ENCODE results near the gene APBA2. TPM values are rescaled to one million over a fixed set of nuclear protein-coding genes. Genes with fewer than 3 reads are reported as not detected.

APBA2 gene
- total RNA-seq, 2 donors from 2014 or later: 0.77 to 1.0 TPM

DNA sequence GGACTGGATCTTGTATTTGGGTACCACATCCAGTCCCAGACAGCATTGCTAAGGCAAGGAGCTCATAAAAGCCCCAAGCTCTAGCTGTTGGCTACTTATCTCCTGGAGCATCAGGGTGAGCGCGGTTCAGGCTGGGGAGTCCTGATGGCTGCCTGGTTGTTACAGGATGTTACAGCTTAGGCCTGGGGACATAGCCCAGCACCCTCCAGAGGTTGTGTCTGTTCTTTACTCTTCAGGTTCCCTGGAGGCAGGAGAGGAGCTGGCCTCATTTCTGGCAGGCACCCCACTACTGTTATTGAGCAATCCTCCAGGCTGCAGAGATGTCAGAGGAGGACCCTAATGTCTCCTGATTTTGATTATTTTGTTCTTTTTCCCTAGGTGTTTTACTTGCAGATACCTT lies 26.6 kb downstream of the APBA2 start:
- H3K4me1 ChIP-seq: no peaks in the 10 kb centered on the region
- no peak overlapping the region for H3K27ac ChIP-seq
- H3K4me3 ChIP-seq: no peak overlapping the region
- intact Hi-C loops (cut with DNase I): no loop called here
- H3K9me3 ChIP-seq: no peaks in the 10 kb centered on the region
- H3K27me3 ChIP-seq: no peaks in the 10 kb centered on the region
- no peaks in the 10 kb centered on the region for H3K36me3 ChIP-seq
- no peak for DNase-seq
- no peak overlapping the region for H3K9ac ChIP-seq (ENCODE audit: low read depth in 2 of 2, low read length in 2 of 2)
- TF ChIP-seq, protein P1, sequence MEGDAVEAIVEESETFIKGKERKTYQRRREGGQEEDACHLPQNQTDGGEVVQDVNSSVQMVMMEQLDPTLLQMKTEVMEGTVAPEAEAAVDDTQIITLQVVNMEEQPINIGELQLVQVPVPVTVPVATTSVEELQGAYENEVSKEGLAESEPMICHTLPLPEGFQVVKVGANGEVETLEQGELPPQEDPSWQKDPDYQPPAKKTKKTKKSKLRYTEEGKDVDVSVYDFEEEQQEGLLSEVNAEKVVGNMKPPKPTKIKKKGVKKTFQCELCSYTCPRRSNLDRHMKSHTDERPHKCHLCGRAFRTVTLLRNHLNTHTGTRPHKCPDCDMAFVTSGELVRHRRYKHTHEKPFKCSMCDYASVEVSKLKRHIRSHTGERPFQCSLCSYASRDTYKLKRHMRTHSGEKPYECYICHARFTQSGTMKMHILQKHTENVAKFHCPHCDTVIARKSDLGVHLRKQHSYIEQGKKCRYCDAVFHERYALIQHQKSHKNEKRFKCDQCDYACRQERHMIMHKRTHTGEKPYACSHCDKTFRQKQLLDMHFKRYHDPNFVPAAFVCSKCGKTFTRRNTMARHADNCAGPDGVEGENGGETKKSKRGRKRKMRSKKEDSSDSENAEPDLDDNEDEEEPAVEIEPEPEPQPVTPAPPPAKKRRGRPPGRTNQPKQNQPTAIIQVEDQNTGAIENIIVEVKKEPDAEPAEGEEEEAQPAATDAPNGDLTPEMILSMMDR (IDR thresholded peaks at IDR 0.05): no peak

DNA sequence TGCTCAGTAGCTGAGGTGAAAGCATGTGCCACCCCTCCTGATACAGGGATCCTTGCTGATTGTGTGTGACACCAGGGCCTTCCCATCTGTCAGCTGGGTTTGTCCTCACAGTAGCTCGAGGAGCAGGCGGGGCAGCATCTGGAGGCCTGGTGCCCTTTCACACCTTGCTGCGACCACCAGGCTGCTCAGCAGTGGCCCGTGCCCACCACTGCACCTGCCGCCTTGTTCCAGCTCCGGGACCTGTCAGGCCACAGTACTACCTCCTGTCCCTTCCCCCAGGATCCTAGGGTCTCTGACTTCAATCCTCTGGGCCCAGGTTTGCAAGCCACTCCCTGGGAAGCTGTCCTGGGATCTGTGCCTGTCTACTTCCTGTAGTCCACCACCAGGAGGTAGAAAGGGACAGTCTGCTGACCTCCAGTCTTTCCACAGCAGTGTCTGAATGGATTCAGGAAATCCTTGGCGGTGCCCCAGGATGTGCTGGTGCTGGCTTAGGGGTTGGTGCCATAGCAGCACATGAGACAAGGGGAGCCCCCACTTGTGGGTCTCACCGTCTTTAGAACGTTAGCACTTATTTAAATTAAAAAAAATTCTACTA lies 27.5 kb downstream of the APBA2 start:
- Histone ChIP-seq H3K9me3 (no peaks in the 10 kb centered on the region), H3K4me3 (no peak overlapping the region), H3K27ac (no peak overlapping the region), H3K27me3 (no peaks in the 10 kb centered on the region), H3K4me1 (no peaks in the 10 kb centered on the region), H3K36me3 (no peaks in the 10 kb centered on the region), H3K9ac (ENCODE audit: low read depth in 2 of 2, low read length in 2 of 2) (no peak overlapping the region)
- intact Hi-C loops (cut with DNase I): no loop called here
- TF ChIP-seq, protein P1 (IDR thresholded peaks at IDR 0.05): no peak
- DNase-seq: no peak

DNA sequence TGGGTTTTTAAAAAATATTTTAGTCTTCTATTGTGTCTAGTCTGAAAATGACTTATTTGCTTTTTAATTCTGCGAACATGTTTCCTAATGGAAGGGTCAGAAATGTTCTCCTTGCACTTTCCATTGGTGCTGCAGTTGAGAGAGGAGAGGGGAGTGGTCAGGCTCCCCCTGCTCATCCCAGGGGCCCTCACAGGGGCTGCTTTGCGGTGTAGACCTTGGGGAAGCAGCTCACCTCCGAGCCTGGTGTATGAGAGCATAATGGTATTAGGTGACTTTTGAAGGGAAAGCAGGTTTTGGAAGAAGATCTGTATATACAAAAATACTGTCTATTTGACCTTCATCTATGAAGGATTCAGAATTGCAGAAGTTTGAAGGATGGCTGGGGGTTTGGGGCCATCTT lies 28.3 kb downstream of the APBA2 start:
- Histone ChIP-seq H3K9me3 (no peaks in the 10 kb centered on the region), H3K36me3 (no peaks in the 10 kb centered on the region), H3K9ac (ENCODE audit: low read depth in 2 of 2, low read length in 2 of 2) (no peak overlapping the region), H3K27ac (no peak overlapping the region), H3K4me3 (no peak overlapping the region), H3K4me1 (no peaks in the 10 kb centered on the region), H3K27me3 (no peaks in the 10 kb centered on the region)
- intact Hi-C loops (cut with DNase I): no loop called here
- TF ChIP-seq, protein P1 (IDR thresholded peaks at IDR 0.05): no peak
- DNase-seq: no peak

DNA sequence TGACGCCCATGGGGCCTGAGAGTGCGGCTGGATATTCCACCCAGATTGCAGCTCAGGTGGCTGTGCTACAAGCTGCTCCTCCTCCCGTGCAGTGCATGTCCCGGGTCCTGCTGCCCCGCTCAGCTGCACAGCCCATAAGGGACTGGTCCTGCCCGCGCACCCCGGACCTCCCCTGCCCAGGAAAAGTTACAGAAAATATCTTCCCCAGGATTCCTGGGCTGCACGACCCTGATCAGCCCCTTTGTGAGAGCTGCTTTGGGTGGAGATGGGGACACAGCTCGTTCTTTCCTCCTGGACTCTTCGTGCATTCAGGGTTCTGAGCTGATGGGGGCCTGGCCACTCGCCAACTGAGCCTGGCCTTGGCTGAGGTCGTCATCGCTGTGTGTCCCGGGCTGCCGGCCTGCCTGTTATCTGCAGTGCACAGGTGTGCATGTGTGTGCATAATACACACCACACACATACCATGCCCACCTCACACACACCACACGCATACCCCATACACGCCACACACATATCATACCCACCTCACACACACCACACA lies 28.8 kb downstream of the APBA2 start:
- Histone ChIP-seq H3K4me1 (no peaks in the 10 kb centered on the region), H3K36me3 (no peaks in the 10 kb centered on the region), H3K9me3 (no peaks in the 10 kb centered on the region), H3K27ac (no peak overlapping the region), H3K4me3 (no peak overlapping the region), H3K27me3 (no peaks in the 10 kb centered on the region), H3K9ac (ENCODE audit: low read depth in 2 of 2, low read length in 2 of 2) (no peak overlapping the region)
- TF ChIP-seq, protein P1 (IDR thresholded peaks at IDR 0.05): no peak
- DNase-seq: no peak
- intact Hi-C loops (cut with DNase I): no loop called here

DNA sequence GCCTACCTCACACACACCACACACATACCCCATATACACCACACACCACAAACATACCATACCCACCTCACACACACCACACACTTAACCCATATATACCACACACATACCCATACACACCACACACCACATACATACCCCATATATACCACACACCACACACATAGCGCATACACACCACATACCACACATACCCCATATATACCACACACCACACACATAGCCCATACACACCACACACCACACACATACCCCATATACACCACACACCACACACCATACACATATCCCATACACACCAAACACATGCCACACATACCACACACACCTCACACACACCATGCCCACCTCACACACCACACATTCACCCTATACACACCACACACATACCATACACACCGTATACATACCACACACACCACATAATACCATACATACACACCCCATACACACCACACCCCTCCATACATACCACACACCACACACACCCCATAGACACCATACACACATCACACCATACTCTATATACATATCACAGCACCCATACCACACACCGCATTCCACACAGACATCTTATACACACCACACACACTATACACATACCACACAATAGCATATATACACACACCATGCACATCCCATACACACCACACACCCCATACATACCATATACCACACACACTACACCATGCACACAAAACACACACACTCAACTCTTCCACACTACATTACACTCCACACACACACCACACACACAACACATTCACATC lies 29.5 kb downstream of the APBA2 start:
- Histone ChIP-seq H3K4me1 (no peaks in the 10 kb centered on the region), H3K27me3 (no peaks in the 10 kb centered on the region), H3K9ac (ENCODE audit: low read depth in 2 of 2, low read length in 2 of 2) (no peak overlapping the region), H3K4me3 (no peak overlapping the region), H3K36me3 (no peaks in the 10 kb centered on the region), H3K27ac (no peak overlapping the region), H3K9me3 (no peaks in the 10 kb centered on the region)
- intact Hi-C loops (cut with DNase I): no loop called here
- no peak for DNase-seq
- TF ChIP-seq, protein P1 (IDR thresholded peaks at IDR 0.05): no peak

Data from colonic mucosa (tissue), 4 donors.